Stimulated activated CD4-positive, alpha-beta T cell treated with anti-CD3 and anti-CD28 coated beads, Interleukin-4, amount 100 ng/mL, for 4 hours (primary cell): ENCODE data around the gene MISFA.
"Not testable (repeated sequence)": the region's sequence is repeated elsewhere in the genome, so short reads cannot be mapped to it uniquely, and the experiment has no call there.

Experiments used
- DNase-seq, 2 experiments: peaks; one replicate each; pipeline ENCODE4 v3.0.0-alpha.2; 2020

Gene MISFA

DNA sequence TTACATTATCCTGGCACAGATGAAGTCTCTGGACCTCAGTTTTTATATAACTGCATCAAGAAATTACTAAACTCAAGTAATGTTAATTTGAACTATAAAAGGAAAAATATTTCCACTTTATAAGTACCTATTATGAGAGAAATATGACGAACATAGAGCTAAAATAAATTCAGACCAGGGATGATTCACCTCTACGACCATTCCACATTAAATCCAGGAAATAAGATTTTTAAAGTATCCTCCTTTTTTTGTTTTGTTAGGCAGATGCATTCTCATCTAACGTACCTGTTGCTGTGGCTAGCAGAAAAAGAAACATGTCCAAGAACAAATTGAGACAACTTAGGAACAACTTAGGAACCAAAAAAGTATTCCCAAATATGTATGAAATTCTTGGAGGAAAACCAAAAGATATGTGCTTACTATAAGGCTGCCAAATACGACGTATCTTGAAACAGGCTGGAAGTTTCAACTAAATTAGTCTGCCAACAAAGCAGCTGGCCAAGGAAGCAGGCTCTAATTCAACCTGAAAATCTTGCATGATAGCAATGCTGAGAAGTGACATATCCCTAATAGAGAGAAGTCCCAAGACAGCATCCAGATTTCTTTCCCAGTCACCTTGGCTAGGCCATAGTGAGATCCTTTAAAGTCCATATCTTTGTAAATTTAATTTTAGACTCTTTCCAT is 18.9 kb downstream of the MISFA start:
- DNase-seq: no peak

DNA sequence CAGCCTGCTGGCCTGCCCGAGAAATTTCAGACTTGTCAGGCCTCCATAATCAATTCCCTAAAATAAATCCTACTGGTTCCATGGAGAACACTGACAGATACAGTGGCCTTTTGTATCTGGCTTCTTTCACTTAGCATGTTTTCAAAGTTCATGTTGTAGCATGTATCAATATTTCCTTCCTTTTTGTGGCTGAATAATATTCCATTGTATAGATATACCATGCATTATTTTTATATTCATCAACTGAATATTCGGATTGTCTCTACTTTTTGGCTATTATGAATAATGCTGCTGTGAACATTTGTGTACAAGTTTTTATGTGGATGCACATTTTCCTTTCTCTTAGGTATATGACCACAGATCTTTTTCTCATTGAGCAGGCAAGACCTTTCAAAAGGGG is 24.1 kb downstream of the MISFA start:
- DNase-seq: no peak

DNA sequence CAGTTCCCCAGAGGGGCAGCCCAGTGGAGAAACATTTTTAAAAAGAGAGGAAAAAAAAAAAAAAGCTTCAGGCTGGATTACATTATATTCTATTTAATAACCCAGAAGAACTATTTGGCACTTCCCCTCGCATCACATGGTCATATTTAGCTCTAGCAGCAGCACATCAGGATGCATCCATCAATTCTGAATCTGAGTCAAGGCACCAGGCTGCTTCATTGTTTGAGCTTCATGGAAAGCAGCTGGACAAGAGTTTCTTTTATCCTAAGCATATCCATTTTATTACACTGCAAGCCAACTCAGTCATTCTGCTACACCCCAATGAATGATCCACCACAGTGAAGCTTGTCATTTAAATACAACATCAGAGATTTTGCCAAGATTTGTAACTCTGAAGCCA is 24.6 kb downstream of the MISFA start:
- no peak for DNase-seq

DNA sequence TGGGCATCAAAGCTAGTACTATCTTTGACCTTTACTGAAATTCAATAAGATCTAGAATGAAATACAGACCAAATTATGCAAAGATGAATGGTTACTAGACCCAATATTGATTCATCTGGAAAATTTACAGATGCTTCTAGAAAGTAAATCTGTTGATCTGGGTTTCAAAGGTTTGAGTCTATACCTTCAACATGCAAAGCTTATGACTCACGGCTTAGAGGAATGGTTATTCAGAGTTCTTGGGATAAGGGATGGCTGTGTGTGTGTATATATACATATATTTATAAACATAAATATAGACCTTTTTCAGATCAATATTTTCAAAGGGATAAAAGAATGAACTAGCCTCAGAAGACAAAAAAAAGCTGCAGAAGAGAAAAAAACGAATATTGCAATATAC is 33.3 kb downstream of the MISFA start:
- DNase-seq: no peak

DNA sequence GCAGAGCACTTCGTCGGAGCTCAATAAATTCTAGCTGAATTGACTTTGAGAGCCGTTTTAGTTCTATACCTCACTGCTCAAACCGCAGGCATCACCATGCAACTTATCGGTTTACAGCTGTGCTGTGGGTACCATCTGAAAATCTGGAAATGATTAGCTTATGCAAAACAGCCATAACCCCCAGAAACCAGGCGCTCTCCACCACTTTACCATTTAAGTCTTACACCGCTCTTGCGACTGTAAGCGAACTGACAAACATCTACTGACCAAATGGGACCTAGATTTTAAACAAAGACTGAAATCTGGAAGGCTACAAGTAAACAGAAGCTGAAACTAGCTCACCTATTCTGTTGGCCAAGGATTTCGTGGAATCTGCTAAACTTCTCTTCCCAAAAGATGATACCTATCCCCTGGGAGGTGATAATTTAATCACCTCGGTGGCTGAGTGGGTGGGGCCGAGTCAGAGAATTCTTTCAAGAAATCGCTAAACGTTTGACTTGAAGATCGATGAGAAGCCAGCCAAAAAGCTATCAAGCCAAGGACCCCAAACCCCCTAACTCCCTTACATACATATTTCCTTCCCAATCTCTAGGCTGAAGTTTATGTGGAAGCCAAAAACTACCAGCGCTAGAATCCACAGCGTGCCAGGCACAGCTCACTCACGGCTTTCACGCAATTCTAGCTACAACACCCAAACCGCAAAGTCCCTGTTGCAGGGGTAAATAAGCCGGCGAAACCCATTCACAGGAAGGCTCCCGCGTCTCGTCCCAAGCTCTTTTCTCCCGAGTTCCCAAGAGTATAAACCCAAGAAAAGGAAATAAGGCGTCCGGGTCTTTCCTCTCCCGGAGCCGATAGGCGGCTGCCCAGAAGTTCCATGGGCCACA is 33.9 kb downstream of the MISFA start:
- DNase-seq: peak in 1 of 2 experiments; percentile 1

DNA sequence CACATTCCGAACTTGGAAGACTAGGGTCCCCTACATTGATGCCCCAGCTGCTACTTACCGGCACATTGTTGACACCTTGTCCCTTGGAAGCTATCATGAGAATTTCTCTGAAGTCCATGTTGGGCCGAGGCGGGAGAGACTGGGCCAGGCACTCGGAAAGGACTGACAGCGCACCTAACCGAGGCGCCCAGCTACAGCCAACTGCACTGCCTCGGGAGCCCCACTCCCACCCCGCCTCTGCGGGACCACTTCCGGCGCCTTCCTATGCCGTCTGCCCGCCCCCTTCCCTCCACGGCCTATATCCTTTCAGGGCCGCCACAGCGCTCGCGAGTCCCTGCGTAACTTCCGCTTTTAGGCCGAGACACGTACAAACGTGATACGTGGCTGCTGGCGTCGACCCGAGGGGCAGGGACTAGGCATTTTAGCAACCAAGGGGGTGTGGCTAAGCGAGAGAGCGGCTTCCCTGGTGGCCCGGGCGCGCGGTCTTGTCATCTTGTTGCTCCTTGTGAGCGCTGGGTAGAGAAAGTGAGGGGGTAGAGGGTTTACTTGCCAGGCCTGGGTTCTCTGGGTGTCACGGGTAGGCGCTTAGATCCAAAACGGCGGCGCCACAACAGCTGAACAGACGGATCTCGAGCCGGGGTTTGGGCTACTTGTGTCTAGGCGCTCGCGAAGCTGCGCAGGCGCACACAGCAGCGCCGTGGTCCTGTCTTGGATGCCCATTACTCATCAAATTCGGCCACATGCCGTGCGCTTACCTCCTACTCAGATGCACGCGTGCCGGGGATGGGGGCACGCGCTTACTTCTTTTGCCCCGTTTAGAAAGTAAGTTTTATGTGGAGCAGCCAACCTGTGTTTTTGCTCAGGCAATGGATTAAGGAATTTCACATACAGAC is 34.8 kb downstream of the MISFA start, which contains the start of gene SPTY2D1:
Gene SPTY2D1, minus strand, starts transcription at position 203 of the 893 bp plus-strand sequence. Its CDS starts 85 bp downstream, at position 118.
- DNase-seq: peak; percentile 91 to 99

DNA sequence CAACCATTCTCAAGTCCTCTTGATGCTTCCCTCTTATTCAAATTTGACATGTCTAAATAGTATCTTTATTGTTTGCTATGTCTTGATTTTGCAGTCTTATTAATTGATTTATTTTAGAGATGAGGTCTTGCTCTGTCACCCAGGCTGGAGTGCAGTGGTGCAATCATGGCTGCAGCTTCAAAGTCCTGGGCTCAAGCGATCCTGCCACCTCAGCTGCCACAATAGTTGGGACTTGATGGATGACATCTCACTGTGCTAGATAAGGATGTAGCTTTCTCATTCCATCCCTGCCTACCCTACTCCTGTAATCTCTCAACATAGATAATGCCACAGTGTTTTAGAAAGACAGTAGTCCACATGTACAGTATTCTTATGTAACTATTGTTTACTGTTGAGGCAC is 42.1 kb downstream of the MISFA start:
- DNase-seq: no peak

DNA sequence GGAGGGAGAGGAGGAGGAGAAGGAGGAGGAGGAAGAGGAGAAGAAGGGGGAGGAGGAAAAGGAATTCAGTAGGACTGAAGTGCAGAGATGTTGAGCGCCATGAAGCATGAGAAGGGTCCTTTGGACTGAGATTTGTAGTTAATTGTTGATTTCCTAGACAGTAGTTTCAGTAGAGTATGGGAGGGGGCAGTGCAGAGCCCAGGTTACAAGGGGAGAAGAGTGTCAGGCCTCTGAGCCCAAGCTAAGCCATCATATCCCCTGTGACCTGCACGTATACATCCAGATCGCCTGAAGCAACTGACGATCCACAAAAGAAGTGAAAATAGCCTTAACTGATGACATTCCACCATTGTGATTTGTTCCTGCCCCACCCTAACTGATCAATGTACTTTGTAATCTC is 43.4 kb downstream of the MISFA start:
- not testable (repeated sequence) for DNase-seq

DNA sequence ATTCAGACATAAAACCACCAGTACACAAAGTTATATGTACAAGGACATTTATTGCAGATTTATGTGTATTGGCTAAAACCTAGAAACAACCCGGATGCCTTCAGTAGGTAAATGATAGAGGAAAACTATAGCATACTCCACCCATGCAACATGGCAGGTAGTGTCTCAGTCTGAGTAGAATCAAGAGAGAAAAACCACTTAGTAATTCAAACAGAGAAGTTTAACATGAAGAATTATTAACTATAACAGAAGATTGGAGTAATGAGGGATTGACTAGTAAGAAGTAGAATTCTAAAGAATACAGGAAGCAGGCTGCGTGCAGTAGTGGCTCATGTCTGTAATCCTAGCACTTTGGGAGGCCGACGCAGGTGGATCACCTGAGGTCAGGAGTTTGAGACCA is 50.8 kb downstream of the MISFA start:
- DNase-seq: no peak

DNA sequence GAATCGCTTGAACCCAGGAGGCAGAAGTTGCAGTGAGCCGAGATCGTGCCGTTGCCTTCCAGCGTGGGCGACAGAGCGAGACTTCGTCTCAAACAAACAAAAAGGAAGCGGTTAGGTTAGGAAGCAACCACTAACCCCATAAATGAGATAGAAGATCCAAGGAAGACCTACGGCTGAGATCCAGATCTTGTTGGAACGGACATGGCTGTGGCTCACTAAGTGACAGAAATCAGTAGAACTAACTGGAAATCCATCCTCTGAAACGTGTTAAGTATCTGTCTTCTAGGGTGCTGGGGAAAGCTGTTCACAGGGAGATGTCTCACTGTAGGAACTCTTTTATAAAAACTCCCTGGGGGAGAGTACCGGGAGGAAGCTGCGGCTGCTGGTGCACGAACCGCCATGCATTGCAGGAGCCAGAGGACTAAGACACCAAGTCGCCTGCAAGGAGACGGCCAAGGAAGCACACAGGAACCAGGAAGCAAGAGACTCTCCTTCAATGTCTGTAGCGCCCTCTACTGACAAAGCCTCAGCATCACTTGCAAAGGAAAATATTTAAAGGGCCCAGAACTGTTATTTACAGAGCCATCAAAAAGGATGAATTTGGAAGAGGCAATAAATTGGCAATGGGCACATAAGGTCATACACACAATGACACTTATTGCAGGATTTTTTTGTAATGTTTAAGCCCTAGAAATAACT is 51.4 kb downstream of the MISFA start:
- no peak for DNase-seq
